ENCODE data around the gene OR9G1. TPM values are rescaled to one million over a fixed set of nuclear protein-coding genes. Genes with fewer than 3 reads are reported as not detected.

Gene OR9G1

DNA sequence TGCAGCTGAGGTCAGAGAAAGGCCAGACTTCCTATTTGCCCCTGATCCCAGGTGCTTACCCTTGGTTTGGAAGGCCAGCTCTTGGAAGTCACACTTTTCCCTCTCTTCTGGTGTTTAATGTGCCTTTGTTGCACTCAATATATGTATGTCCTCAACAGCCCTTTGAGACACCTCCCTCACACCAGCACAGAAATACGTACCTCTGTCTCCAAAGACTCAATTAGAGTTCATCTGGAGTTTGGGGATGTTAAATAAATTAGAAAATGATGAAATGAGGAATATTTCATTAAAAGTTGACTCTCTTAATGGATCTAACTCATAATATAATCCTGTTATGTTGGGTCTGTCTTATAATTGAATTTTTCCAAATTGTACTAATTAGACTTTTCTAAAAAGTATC lies 49.7 kb downstream of the OR9G1 start, which contains the start of gene OR9G4:
TSS of gene OR9G4 (minus strand) at position 101 of the 400 bp plus-strand sequence. CDS start 4,931 bp downstream, outside the sequence.
- Histone ChIP-seq H3K9ac (ENCODE audit: low read length) (no peak within 1 kb of the TSS), H2BK5ac (ENCODE audit: low read depth, low read length, poor library complexity, severe bottlenecking) (no peak within 1 kb of the TSS), H3K4me3 (ENCODE audit: insufficient read depth in 1 of 2, low read depth in 1 of 2, low read length in 2 of 2) (no peak within 1 kb of the TSS), H2AK5ac (ENCODE audit: low read length, severe bottlenecking) (no peak within 1 kb of the TSS), H3K9me3 (ENCODE audit: control insufficient read depth, low read length) (no peaks in the 10 kb centered on the region), H4K91ac (ENCODE audit: low read length) (no peak within 1 kb of the TSS), H3K4me1 (ENCODE audit: control insufficient read depth, insufficient read depth, low read depth, low read length) (no peaks in the 10 kb centered on the region), H3K79me1 (replicated peaks; ENCODE audit: low read length, poor library complexity, severe bottlenecking) (no peaks in the 10 kb centered on the region), H3K27ac (ENCODE audit: low read length, poor library complexity, severe bottlenecking) (no peak within 1 kb of the TSS), H4K8ac (ENCODE audit: low read length) (no peak within 1 kb of the TSS), H2BK120ac (ENCODE audit: low read depth, low read length) (no peak within 1 kb of the TSS), H3K23ac (ENCODE audit: low read length in 2 of 2) (no peak within 1 kb of the TSS), H2AFZ (ENCODE audit: low read depth, low read length) (no peak within 1 kb of the TSS), H3K4me2 (ENCODE audit: low read length, poor library complexity, severe bottlenecking) (no peak within 1 kb of the TSS), H3K36me3 (ENCODE audit: control insufficient read depth in 1 of 2, insufficient read depth in 2 of 2, low read depth in 1 of 2, low read length in 2 of 2) (no peaks in the 10 kb centered on the region), H3K4ac (ENCODE audit: low read depth in 1 of 2, low read length in 2 of 2) (no peak within 1 kb of the TSS), H2BK15ac (ENCODE audit: low read depth, poor library complexity, severe bottlenecking) (no peak within 1 kb of the TSS), H3K14ac (ENCODE audit: low read length in 2 of 2) (no peak within 1 kb of the TSS), H3K27me3 (ENCODE audit: control insufficient read depth in 1 of 2, insufficient read depth in 1 of 2, low read length in 2 of 2) (no peaks in the 10 kb centered on the region), H3K18ac (ENCODE audit: low read depth in 1 of 2, low read length in 2 of 2) (no peak within 1 kb of the TSS), H2BK12ac (ENCODE audit: low read length in 2 of 2) (no peak within 1 kb of the TSS)
- no peak for DNase-seq
- no CpG with 5 or more reads among the region's 1 CpG for WGBS

DNA sequence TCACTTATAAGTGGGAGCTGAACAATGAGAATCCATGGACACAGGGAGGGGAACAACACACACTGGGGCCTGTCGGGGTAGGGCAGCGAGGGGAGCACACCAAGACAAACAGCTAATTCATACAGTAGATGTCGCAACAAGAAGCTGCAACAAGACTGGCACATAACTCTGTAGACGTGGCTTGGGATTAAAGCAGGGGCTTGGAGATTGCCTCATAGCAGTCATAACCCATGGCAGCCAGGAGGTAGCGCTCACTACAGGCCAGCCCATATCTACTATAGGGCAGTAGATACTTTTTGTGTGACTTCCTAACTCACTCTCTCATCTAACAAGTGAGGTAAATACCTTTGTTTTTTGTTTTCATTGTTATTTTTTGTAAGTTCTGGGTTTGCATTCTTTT lies 51.3 kb downstream of the OR9G1 start:
- Histone ChIP-seq H4K91ac (ENCODE audit: low read length) (no peak overlapping the region), H3K9ac (ENCODE audit: low read length) (no peak overlapping the region), H2BK5ac (ENCODE audit: low read depth, low read length, poor library complexity, severe bottlenecking) (no peak overlapping the region), H3K36me3 (ENCODE audit: control insufficient read depth in 1 of 2, insufficient read depth in 2 of 2, low read depth in 1 of 2, low read length in 2 of 2) (no peaks in the 10 kb centered on the region), H3K27me3 (ENCODE audit: control insufficient read depth in 1 of 2, insufficient read depth in 1 of 2, low read length in 2 of 2) (no peaks in the 10 kb centered on the region), H3K23ac (ENCODE audit: low read length in 2 of 2) (no peak overlapping the region), H3K4ac (ENCODE audit: low read depth in 1 of 2, low read length in 2 of 2) (no peak overlapping the region), H2BK120ac (ENCODE audit: low read depth, low read length) (no peak overlapping the region), H2BK15ac (ENCODE audit: low read depth, poor library complexity, severe bottlenecking) (no peak overlapping the region), H2AK5ac (ENCODE audit: low read length, severe bottlenecking) (no peak overlapping the region), H3K27ac (ENCODE audit: low read length, poor library complexity, severe bottlenecking) (no peak overlapping the region), H3K9me3 (ENCODE audit: control insufficient read depth, low read length) (no peaks in the 10 kb centered on the region), H3K4me2 (ENCODE audit: low read length, poor library complexity, severe bottlenecking) (no peak overlapping the region), H3K18ac (ENCODE audit: low read depth in 1 of 2, low read length in 2 of 2) (no peak overlapping the region), H4K8ac (ENCODE audit: low read length) (no peak overlapping the region), H2BK12ac (ENCODE audit: low read length in 2 of 2) (no peak overlapping the region), H3K4me1 (ENCODE audit: control insufficient read depth, insufficient read depth, low read depth, low read length) (no peaks in the 10 kb centered on the region), H2AFZ (ENCODE audit: low read depth, low read length) (no peak overlapping the region), H3K79me1 (replicated peaks; ENCODE audit: low read length, poor library complexity, severe bottlenecking) (no peaks in the 10 kb centered on the region), H3K4me3 (ENCODE audit: insufficient read depth in 1 of 2, low read depth in 1 of 2, low read length in 2 of 2) (no peak overlapping the region), H3K14ac (ENCODE audit: low read length in 2 of 2) (no peak overlapping the region)
- WGBS = 80% methylated on average over 5 of the region's 5 CpGs
- no peak for DNase-seq

DNA sequence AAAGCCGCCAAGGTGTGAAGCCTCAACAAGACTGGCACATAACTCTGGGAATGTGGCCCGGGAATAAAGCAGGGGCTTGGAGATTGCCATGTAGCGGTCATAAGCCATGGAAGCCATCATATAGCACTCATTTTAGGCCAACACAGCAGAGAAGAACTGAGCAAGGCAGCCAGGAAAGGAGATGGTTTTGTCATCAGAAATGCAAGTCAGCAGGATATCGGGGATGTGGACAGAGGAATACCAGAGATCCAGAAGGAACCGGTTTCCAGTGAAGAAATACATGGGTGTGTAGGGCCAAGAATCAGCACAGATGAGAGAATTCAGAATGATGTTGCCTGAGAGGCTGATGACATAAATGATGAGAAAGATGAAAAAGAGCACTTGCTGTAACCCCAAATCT lies 52.6 kb downstream of the OR9G1 start:
- Histone ChIP-seq H3K27me3 (ENCODE audit: control insufficient read depth in 1 of 2, insufficient read depth in 1 of 2, low read length in 2 of 2) (no peaks in the 10 kb centered on the region), H2BK12ac (ENCODE audit: low read length in 2 of 2) (no peak overlapping the region), H3K36me3 (ENCODE audit: control insufficient read depth in 1 of 2, insufficient read depth in 2 of 2, low read depth in 1 of 2, low read length in 2 of 2) (no peaks in the 10 kb centered on the region), H3K9ac (ENCODE audit: low read length) (no peak overlapping the region), H3K79me1 (replicated peaks; ENCODE audit: low read length, poor library complexity, severe bottlenecking) (no peaks in the 10 kb centered on the region), H2BK120ac (ENCODE audit: low read depth, low read length) (no peak overlapping the region), H3K4me3 (ENCODE audit: insufficient read depth in 1 of 2, low read depth in 1 of 2, low read length in 2 of 2) (no peak overlapping the region), H2AK5ac (ENCODE audit: low read length, severe bottlenecking) (no peak overlapping the region), H3K18ac (ENCODE audit: low read depth in 1 of 2, low read length in 2 of 2) (no peak overlapping the region), H3K23ac (ENCODE audit: low read length in 2 of 2) (no peak overlapping the region), H4K91ac (ENCODE audit: low read length) (no peak overlapping the region), H3K27ac (ENCODE audit: low read length, poor library complexity, severe bottlenecking) (no peak overlapping the region), H2AFZ (ENCODE audit: low read depth, low read length) (no peak overlapping the region), H4K8ac (ENCODE audit: low read length) (no peak overlapping the region), H3K9me3 (ENCODE audit: control insufficient read depth, low read length) (no peaks in the 10 kb centered on the region), H3K4ac (ENCODE audit: low read depth in 1 of 2, low read length in 2 of 2) (no peak overlapping the region), H2BK15ac (ENCODE audit: low read depth, poor library complexity, severe bottlenecking) (no peak overlapping the region), H3K4me1 (ENCODE audit: control insufficient read depth, insufficient read depth, low read depth, low read length) (no peaks in the 10 kb centered on the region), H3K14ac (ENCODE audit: low read length in 2 of 2) (no peak overlapping the region), H2BK5ac (ENCODE audit: low read depth, low read length, poor library complexity, severe bottlenecking) (no peak overlapping the region), H3K4me2 (ENCODE audit: low read length, poor library complexity, severe bottlenecking) (no peak overlapping the region)
- WGBS = 81% methylated on average over 5 of the region's 5 CpGs
- DNase-seq = no peak

Small RNA genes within 50 kb of the gene (small RNA-seq; reads per million reads assigned to genes)
- gene AP001803.1 (ENCODE audit: low read depth) (not detected), gene AP004245.1 (ENCODE audit: low read depth) (not detected), gene MIR6128 (ENCODE audit: low read depth) (not detected)
